GM12891 (cell line): ENCODE data around the gene VSTM2L.

Source experiments
- POLR2A ChIP-seq: IDR thresholded peaks from 2 replicates; pipeline ENCODE4 v1.6.1; 2011; ENCODE audit warnings: low read depth, low read length, control low read depth
- POLR2AphosphoS5 ChIP-seq: IDR thresholded peaks from 2 replicates; pipeline ENCODE4 v1.6.1; 2011; ENCODE audit warnings: low read depth, low read length, control low read depth
- POU2F2 ChIP-seq: IDR thresholded peaks from 2 replicates; pipeline ENCODE4 v1.6.1; 2011; ENCODE audit warnings: low read depth, mild to moderate bottlenecking, control low read depth, low read length, moderate library complexity
- SPI1 ChIP-seq: IDR thresholded peaks from 2 replicates; pipeline ENCODE4 v1.6.1; 2011; ENCODE audit warnings: low read depth, low read length, control low read depth
- TAF1 ChIP-seq: IDR thresholded peaks from 2 replicates; pipeline ENCODE4 v1.6.1; 2011; ENCODE audit warnings: low read depth, low read length, control low read depth

DNA sequence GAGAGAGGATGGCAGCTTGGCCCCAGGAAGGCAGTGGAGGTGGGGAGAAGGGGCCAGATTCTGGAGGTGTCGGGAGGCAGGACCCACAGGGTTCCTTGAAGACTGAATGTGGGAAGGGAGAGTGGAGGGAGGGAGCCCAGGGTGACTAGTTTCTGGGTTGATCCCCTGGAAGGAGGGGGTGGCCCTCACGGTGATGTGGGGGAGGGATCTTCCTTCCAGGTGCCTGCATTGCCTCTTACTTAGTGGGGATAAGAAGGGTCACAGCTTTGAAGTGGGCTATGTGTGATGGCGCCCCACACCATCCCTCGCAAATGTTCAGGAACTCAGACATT lies 26.7 kb downstream of the VSTM2L start:
- no peak for TF ChIP-seq POLR2A
- no peak for TF ChIP-seq POLR2AphosphoS5
- no peak for TF ChIP-seq SPI1
- TF ChIP-seq TAF1 = no peak
- no peak for TF ChIP-seq POU2F2
